Gastrocnemius medialis (tissue), 4 donors: ENCODE data around the gene TUBGCP4.

Experiments used
- POLR2A ChIP-seq, 2 donors: fragments of 450-650 bp; IDR thresholded peaks; one replicate each; pipeline ENCODE4 v1.6.1; 2017; ENCODE audit warnings: antibody characterized with exemption in 2 of 2, mild to moderate bottlenecking in 2 of 2, moderate library complexity in 2 of 2
- TF ChIP-seq, protein P1 (sequence below), 5 experiments: fragments of 450-650 bp in 3 of 5; fragments of 200-600 bp in 2 of 5; sonication (generic) in 2 of 5; IDR thresholded peaks in 4 of 5; conservative IDR thresholded peaks in 1 of 5; 1 replicate in 4 of 5; 2 replicates in 1 of 5; pipeline ENCODE4 v1.5.1; 2016 to 2019; ENCODE audit warnings: antibody characterized with exemption in 5 of 5, mild to moderate bottlenecking in 3 of 5, moderate library complexity in 3 of 5

- TF ChIP-seq, protein P1, sequence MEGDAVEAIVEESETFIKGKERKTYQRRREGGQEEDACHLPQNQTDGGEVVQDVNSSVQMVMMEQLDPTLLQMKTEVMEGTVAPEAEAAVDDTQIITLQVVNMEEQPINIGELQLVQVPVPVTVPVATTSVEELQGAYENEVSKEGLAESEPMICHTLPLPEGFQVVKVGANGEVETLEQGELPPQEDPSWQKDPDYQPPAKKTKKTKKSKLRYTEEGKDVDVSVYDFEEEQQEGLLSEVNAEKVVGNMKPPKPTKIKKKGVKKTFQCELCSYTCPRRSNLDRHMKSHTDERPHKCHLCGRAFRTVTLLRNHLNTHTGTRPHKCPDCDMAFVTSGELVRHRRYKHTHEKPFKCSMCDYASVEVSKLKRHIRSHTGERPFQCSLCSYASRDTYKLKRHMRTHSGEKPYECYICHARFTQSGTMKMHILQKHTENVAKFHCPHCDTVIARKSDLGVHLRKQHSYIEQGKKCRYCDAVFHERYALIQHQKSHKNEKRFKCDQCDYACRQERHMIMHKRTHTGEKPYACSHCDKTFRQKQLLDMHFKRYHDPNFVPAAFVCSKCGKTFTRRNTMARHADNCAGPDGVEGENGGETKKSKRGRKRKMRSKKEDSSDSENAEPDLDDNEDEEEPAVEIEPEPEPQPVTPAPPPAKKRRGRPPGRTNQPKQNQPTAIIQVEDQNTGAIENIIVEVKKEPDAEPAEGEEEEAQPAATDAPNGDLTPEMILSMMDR (IDR thresholded peaks at IDR 0.05 in 4 of 5, conservative IDR thresholded peaks at IDR 0.05 in 1 of 5), result peak; percentile 37 to 60 (median 47)
- no peak for TF ChIP-seq POLR2A (IDR thresholded peaks at IDR 0.05)
Observed at GRCh38 chr15:43440721-43441281, 69.9 kb downstream of the TUBGCP4 start.
